Stimulated activated CD8-positive, alpha-beta memory T cell treated with anti-CD3 and anti-CD28 coated beads, Interleukin-4, amount 100 ng/mL, for 24 hours (primary cell): ENCODE measurements around the gene SLC26A11.
A peak's percentile ranks its signal among the peaks of the same experiment; 100 is the strongest.
"Not testable (repeated sequence)": the region's sequence is repeated elsewhere in the genome, so short reads cannot be mapped to it uniquely, and the experiment has no call there.

Experiments
- DNase-seq: peaks from one replicate; pipeline ENCODE4 v3.0.0-alpha.2; 2020; ENCODE audit warnings: low read depth

Gene SLC26A11

DNA sequence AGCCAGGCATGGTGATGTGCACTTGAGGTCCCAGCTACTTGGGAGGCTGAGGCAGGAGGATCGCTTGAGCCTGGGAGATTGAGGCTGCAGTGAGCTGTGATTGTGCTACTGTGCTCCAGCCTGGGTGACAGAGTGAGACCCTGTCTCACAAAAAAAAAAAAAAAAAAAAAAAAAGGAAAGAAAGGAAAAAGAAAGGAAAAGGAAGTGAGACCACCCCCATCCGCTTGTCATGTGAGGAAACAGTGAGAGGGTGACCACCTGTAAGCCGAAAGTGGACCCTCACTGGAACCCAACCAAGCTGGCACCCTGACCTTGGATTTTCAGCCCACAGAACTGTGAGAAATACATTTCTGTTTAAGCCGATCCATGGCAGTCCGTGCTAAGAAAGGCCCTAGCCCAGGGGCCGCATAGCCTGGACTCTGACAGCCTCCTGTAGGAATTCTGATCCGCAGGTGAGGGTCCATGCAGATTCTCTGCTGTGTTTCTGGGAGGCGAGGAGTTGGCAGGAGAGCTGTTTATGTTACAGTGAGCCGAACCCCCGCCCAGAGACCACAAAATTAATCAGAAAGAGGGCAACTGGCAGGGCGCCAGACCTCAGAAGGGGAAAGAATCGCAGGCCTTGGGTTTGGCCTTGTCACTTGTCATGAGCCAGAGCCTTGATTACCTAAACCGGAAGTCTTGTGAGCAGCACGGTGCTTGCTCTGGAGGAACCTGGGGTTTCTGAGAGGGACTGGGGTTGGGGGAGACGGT lies 1.0 kb upstream of the SLC26A11 start:
- DNase-seq = peak; percentile 88

DNA sequence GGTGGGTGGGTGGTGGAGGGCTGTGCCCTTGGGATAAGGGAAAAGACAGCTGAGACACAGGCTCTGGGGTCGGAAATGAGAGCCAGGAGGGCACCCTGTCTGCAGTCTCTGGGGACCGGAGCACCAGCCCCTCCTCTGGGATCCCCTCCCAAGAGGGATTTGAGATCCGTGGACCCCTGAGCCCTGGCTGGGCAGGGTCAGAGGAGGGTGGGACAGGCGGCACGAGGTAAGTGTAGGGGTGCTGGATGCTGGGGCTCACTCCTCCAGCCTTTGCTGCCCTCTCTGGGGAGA lies 519 bp upstream of the SLC26A11 start:
- no peak for DNase-seq

DNA sequence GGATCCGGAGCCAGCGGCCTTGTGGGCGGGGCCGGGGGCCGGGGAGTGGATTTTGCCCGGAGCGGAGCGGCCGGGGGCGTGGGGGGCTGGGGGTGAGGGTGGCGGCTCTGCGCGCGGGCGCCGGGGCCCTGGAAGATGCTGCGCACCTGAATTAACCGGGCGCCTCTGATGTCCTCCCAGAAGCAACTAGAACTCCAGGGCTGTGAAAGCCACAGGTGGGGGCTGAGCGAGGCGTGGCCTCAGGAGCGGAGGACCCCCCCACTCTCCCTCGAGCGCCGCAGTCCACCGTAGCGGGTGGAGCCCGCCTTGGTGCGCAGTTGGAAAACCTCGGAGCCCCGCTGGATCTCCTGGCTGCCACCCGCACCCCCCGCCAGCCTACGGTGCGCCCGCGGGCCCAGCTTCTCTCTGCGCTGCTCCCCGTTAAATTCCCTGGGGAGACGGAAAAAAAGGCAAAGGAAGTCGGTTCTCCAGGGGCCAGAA lies 549 bp downstream of the SLC26A11 start:
- DNase-seq = no peak

DNA sequence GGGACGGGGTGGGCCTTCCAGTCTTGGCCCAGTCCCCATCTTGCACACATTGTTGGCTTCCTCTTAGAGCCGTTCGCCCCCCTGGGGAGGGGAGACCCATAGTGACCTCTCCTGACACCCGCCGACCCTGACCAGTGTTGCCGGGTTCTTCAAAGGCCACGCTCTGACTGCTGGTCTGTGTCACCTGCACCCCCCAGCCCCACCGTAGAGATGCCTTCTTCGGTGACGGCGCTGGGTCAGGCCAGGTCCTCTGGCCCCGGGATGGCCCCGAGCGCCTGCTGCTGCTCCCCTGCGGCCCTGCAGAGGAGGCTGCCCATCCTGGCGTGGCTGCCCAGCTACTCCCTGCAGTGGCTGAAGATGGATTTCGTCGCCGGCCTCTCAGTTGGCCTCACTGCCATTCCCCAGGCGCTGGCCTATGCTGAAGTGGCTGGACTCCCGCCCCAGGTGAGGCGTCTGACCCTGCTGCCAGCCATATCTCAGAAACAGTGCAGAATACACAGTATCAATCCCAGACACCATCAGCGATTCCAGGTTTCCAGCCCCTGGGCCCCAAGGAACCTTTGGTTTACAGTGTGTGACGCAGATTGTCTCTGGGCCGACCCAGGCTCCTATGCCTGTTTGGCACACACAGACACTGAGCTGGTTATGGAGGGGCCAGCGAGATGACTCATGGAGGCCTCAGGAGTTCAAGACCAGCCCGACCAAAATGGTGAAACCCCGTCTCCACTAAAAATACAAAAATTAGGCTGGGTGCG lies 1.3 kb downstream of the SLC26A11 start:
- no peak for DNase-seq

DNA sequence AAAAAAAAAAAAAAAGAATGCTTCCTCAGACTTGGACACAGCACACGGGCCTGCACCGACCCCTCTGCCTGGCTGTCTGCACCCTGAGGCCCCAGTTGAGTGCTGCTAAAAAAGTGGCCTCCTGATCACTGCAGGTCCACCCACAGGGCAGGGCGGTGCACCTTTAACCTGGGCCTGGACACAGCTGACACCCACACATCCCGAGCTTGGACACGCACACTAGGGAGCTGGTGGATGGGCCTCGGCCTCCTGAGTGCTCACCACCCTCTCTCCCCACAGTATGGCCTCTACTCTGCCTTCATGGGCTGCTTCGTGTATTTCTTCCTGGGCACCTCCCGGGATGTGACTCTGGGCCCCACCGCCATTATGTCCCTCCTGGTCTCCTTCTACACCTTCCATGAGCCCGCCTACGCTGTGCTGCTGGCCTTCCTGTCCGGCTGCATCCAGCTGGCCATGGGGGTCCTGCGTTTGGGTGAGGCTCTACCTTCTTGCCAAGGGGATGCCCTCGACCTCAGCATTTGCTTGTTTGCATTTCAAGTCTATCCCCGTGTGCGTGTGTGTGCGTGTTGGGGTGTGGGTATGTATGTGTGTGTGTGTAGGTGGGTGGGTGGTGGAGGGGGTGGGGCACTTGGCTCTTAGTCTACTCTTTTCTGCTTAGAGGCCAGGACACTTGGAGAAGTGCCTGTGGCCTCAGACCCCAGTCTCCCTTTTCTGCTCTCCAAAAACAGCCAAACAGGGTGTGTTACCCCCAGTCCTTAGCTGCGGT lies 2.3 kb downstream of the SLC26A11 start:
- no peak for DNase-seq

DNA sequence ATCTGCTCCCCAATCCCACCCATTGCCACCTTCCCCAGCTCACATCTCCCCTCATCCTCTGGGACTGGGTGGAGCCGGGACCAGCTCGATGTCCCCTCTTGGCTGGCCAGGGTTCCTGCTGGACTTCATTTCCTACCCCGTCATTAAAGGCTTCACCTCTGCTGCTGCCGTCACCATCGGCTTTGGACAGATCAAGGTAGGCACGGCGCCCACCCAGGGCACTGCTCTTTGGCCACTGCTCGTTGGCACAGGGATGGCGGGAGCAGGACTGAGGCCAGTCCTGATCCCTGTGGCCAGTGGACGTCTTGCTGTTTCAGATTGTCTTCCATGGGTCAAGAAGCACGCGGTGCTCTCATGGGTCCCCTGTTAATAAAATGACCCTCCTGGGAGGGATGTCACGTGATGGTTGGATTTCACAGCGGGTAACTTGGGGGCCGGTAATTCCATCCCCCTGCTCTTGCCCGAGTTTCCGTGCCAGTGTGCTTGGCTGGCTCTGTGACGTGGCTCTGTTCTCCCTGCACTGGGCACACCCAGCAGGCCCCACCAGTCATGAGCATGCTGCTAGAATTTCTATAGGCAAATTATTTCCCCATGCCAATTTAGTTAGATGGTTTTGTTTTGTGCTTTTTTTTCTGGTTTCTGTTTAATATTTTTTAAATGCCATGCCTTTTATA lies 3.1 kb downstream of the SLC26A11 start:
- no peak for DNase-seq

DNA sequence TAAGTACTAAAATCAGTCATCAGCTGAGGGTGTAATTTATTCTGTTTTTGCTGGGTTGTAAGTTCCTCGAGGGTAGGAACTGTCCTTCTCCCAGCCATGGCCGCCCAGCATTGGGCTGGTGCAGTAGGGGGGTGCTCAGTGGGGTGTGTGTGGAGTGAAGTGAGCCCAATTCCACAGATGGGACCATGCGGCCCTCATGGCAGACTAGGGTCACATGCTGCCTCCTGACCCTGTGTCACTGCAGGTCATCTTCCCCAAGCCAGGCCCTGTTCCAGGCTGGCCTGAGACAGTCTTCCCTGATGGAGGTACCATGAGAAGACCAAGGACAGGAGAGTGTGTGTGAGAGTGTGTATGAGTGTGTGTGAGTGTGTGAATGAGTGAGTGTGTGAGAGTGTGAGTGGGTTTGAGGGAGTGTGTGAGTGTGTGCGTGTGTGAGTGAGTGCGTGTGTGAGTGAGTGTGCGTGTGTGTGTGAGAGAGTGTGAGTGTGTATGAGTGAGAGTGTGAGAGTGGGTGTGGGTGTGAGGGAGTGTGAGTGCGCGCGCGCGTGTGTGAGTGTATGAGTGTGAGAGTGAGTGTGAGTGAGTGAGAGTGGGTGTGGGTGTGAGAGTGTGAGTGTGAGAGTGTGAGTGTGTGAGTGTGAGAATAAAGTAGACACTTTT lies 3.7 kb downstream of the SLC26A11 start:
- DNase-seq = no peak

DNA sequence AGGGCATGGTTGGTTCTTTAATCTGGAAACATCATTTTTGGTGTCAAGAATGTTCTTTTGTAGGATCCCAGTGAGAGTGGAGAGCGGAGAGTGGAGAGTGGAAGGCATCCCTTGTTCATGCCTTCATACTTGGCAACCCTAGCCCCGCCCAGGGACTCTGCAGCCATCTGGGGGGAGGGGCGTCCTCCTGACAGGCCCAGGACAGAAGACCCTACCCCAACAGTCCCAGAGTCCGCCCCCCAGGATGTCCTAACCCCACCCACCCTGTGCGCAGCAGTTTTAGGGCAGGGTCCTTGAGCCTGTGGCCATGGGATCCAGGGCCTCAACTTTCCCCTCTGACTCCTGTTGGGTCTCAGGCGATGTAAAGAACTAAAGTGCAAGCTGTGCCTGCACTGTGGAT lies 4.5 kb downstream of the SLC26A11 start:
- no peak for DNase-seq

DNA sequence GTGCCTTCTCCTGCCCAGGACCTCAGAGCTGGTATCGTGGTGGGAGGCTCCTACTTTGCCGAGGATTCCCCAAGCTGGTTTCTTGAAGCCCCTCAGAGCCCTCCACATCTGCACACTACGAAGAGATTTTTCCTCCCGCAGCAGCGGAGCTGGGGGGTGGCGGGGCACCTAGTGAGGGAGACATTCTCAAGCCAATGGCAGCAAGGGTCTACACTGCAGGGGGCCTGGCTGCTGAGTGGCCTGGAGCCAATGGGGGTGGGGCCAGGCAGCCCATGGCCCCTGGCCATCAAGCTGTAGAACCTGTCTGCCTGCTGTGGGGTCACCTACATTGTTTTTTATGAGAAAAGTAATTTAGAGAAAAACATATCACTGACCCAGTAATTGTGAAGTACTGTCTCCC lies 5.0 kb downstream of the SLC26A11 start:
- DNase-seq = no peak

DNA sequence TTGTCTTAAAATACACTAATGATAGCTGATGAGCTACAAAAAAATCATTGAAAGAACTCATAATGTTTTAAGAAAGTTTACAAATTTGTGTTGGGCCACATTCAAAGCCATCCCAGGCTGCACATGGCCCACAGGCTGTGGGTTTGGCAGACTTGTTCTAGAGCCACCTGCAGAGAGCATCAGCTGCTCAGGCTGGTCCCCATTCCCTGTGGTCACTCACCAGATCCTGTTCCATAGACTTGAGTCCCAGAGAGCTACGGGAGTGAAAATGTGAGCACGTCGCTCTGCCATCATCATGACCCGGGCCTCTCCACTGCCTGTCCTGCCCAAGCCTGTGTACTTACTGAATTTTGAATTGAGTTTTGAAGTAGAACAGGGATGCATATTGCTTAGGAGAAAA lies 6.9 kb downstream of the SLC26A11 start:
- DNase-seq = no peak

DNA sequence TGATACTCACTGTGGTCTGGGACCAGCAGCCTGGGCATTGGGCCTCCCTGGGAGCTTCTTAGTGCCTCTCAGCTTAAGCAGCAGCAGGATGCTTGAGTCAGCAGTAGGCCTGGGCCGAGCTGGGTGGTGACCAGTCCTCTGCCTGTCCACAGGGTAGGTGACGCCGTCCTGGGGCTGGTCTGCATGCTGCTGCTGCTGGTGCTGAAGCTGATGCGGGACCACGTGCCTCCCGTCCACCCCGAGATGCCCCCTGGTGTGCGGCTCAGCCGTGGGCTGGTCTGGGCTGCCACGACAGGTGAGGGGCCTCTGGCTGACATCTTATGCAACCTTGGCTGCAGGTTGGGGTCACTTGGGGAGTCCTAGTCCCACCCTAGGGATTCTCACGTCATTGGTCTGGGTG lies 7.4 kb downstream of the SLC26A11 start:
- no peak for DNase-seq

DNA sequence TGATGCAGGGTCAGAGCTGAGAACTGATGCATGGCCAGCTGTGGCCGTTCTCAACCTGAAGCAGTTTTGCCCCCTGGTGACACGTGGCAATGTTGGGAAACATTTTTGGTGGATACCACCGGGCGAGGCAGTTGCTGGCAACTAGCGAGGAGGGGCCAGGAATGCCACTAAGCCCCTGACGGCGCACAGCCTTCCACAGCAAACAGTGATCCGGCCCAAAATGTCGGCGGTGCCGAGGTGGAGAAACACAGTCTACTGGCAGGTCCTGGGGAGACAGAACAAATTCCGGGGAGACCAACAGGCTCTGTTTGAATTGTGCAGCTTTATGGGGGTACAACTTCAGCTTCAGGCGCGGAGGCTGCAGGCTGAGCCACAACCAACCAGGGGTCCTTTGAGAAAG lies 8.2 kb downstream of the SLC26A11 start:
- DNase-seq = no peak

DNA sequence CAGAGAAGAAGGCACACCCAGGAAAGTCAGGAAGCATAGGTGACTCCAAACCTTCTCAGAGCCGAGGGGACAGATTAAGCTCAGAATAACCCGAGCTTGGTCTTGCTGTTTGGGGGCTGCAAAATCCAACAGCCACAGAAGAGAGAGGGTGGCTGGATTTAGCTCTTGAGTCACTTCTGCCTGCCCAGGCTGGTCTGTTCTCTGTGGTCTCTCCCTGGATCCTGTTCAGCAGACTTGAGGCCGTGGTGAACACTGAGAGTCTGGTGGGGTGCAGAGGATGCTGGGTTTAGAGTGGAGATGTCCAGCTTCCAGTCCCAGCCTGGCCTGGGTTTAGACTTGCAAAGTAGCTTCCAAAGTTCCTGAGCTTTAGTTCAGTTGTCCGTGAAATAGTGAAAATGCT lies 8.8 kb downstream of the SLC26A11 start:
- DNase-seq = no peak

DNA sequence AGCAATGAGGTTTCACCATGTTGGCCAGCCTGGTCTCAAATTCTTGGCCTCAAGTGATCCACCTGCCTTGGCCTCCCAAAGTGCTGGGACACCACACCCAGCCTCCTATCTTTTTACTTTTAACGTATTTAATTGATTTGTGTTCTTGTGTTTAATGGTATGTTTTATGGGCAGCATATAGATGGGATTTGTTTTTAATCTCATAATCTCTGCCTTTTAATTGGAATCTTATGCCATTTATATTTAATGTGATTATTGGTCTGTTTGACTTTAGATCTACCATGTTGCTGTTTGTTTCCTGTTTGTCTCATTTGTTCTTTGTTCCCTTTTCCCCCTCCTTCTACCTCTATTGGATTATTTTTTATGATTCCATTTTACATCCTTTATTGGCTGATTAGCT lies 12.2 kb downstream of the SLC26A11 start:
- DNase-seq = no peak

DNA sequence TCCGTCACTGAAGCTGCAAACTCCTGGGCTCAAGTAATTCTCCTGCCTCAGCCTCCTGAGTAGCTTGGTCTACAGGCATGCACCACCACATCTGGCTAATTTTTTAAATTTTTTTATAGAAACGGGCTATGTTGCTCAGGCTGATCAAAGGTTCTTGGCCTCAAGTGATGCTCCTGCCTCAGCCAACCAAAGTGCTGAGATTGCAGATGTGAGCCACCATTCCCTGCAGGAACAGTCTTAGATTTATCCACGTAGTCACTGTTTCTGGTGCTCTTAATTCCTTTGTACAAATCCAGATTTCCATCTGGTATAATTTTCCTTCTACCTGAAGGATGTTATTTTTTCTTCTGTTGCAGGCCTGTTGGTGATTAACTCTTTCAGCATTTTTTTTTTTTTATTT lies 13.0 kb downstream of the SLC26A11 start:
- no peak for DNase-seq

DNA sequence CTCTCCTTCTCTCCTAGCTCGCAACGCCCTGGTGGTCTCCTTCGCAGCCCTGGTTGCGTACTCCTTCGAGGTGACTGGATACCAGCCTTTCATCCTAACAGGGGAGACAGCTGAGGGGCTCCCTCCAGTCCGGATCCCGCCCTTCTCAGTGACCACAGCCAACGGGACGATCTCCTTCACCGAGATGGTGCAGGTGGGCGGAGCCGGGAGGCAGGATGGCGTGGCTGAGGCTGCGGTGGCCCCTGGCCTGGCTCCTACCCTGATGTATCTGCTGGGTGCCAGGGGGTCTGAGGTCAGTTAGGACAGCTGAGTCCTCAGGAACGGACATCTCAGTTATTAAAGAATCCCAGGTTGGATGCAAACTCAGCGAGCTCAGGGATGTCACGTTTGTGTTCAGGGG lies 16.7 kb downstream of the SLC26A11 start:
- DNase-seq = no peak

DNA sequence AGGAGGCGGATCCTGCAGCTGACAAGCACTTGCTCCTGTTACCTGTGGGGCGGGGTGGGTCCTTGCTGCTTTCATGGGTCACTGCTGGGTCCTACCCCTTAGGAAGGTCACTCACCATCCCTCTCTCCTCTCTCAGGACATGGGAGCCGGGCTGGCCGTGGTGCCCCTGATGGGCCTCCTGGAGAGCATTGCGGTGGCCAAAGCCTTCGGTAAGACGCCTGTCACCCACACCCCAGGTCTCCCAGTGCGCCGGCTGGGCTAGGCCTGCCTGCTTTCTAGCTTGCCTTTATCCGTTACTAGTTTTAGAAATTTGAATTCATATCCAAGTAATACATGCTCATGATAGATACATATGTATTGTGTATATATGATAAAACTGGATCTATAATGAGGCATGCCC lies 17.2 kb downstream of the SLC26A11 start:
- DNase-seq = no peak

DNA sequence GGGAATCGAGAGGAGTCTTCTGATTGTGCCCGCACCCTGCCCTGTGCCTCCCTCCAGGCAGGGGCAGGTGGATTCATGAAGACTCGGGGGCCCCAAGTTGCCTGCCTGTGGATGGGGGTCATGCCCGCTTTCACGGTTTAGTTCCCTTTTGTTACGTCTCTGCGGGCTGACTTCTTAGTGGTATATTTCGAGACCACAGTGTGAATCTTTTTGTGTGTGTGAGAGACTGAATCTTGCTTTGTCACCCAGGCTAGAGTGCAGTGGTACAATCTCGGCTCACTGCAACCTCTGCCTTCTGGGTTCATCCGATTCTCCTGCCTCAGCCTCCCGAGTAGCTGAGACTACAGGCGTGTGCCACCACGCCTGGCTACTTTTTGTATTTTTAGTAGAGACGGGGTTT lies 22.3 kb downstream of the SLC26A11 start:
- no peak for DNase-seq

DNA sequence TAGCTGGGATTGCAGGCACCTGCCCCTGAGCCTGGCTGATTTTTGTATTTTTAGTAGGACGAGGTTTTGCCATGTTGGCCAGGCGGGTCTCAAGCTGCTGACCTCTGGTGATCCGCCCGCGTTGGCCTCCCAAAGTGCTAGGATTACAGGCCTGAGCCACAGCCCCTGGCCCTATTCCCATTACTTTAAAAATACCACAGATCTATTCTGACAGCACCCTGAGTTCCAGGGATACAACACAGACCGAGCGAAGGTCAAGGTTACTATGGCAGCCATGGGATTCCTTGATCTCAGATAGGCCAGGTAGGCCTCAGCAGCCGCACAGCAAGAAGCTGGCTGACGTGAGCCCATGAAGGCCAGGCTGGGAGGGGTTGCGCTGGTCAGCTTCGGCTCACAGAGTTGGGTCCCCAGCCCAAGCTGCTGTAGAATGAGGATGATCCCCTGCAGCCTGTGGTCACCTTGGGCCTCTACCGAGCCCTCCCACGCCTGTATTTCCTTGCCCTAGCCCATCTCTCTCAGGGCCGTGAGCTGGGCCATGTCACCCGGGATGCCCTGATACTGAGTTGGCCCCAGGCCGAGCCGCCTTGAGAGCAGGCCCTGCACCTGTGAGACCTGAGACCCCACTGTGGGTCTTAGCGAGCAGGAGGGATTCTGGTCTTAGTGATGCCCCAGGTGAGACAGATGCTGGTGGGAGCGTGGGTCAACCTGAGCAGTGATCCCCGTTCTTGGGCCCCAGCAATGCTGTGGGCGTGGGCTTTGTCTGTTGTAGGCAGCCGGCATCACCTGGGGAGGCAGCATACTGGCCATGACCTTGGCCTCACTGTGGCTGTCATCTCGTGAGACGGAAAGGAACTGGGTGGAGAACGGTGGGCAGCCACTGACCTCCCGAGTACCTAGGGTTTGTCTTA lies 23.6 kb downstream of the SLC26A11 start:
- no peak for DNase-seq

DNA sequence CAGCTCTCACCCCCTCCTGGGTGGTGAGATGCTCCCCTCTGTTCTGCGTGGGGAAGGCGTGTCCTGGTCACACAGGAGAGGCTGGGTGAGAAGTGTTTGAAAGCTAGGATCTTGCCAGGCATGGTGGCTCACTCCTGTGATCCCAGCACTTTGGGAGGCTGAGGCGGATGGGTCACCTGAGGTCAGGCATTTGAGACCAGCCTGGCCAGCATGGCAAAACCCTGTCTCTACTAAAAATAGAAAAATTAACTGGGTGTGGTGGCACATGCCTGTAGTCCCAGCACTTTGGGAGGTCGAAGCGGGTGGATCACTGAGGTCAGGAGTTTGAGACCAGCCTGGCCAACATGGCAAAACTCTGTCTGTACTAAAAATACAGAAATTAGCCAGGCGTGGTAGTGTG lies 24.2 kb downstream of the SLC26A11 start:
- DNase-seq = not testable (repeated sequence)
